ENCODE data around the gene PTGFRN.

DNA sequence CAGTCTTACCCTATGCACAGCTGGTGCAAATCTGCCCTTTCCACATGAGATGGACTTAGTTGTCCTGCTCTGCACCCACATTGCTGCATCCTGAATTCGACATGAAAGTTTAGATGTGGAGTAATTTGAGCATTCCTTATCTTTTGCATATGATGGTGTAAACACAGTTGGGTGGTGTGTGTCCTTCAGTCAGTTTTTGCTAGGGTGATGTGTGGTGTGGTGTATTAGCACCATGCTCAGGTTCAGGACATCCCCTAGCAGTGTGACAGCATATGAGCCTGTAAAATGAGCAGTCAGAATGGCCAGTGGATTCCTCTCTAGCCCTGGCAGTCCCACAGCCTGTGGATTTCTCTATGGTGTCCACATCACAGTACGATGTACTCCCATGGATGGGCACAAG lies 49.3 kb downstream of the PTGFRN start:
- TF ChIP-seq BHLHE40 (IDR thresholded peaks at IDR 0.05; ENCODE audit: borderline replicate concordance) (no peak), SP1 (IDR thresholded peaks at IDR 0.05) (no peak), FOXA1 (IDR thresholded peaks at IDR 0.05) (no peak), CTBP1 (IDR thresholded peaks at IDR 0.05; ENCODE audit: borderline replicate concordance) (no peak), LEF1 (IDR thresholded peaks at IDR 0.05; ENCODE audit: borderline replicate concordance) (no peak), FOXK2 (IDR thresholded peaks at IDR 0.05) (no peak), ARNT (IDR thresholded peaks at IDR 0.05) (no peak), ZNF384 (IDR thresholded peaks at IDR 0.05) (no peak), FOXM1 (IDR thresholded peaks at IDR 0.05; ENCODE audit: borderline replicate concordance) (no peak)

Measured in HEK293T (cell line).